ENCODE data around the gene PACS2.

- TF ChIP-seq EP300 (IDR thresholded peaks at IDR 0.05) = no peak
- TF ChIP-seq, protein P1, sequence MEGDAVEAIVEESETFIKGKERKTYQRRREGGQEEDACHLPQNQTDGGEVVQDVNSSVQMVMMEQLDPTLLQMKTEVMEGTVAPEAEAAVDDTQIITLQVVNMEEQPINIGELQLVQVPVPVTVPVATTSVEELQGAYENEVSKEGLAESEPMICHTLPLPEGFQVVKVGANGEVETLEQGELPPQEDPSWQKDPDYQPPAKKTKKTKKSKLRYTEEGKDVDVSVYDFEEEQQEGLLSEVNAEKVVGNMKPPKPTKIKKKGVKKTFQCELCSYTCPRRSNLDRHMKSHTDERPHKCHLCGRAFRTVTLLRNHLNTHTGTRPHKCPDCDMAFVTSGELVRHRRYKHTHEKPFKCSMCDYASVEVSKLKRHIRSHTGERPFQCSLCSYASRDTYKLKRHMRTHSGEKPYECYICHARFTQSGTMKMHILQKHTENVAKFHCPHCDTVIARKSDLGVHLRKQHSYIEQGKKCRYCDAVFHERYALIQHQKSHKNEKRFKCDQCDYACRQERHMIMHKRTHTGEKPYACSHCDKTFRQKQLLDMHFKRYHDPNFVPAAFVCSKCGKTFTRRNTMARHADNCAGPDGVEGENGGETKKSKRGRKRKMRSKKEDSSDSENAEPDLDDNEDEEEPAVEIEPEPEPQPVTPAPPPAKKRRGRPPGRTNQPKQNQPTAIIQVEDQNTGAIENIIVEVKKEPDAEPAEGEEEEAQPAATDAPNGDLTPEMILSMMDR (IDR thresholded peaks at IDR 0.05) = no peak
These were observed 23.8 kb upstream of the PACS2 start for GRCh38 chr14:105290621-105291346.

Measured in esophagus muscularis mucosa (tissue), 3 donors.